HepG2 (cell line): ENCODE data around the gene PIN4. TPM values are rescaled to one million over a fixed set of nuclear protein-coding genes. Genes with fewer than 3 reads are reported as not detected.

Source experiments
- ATAC-seq: fragments of 200-7000 bp; cut with Tn5 transposase; 3 replicates; pipeline ENCODE4 v1.9.1; 2020; ENCODE audit warnings: mild to moderate bottlenecking, moderate library complexity
- BruUV-seq: library from RNA; stranded (reverse); fragments of 400-500 nt; replicated peaks from 2 replicates; lab custom pipeline; 2021; lab: Mats Ljungman, UMichigan
- CTCF ChIA-PET: fragments of 300-600 bp; formaldehyde crosslinking; extraction: SDS; loops from one replicate; lab custom pipeline; 2021; ENCODE audit warnings: low total read pairs, inconsistent platforms, low intra/inter-chr PET ratio; lab: Yijun Ruan, JAX
- POLR2A ChIA-PET: fragments of 350-600 bp; sonication (Branson Sonifier 250); formaldehyde crosslinking; loops from one replicate; lab custom pipeline; 2020; ENCODE audit warnings: antibody characterized with exemption, inconsistent platforms; lab: Yijun Ruan, JAX
- DNase-seq: peaks from one replicate; pipeline ENCODE4 v3.0.0-alpha.2; 2015; ENCODE audit warnings: low spot score
- FAIRE-seq: peaks from 3 replicates; lab custom pipeline; 2011; peaks lifted over from hg19 to GRCh38; lab: Jason Lieb, UNC
- H2AFZ ChIP-seq: one replicate; pipeline ENCODE4 v1.6.1; 2011; ENCODE audit warnings: low read length, inconsistent platforms
- H3K27ac ChIP-seq: fragments of 300-600 bp; 3 replicates; pipeline ENCODE4 v1.8.0; 2011; ENCODE audit warnings: mixed run types, mild to moderate bottlenecking, mixed read lengths, low read length, inconsistent platforms; ENCODE audit not compliant: insufficient read depth; ENCODE audit errors: extremely low read length
- H3K27me3 ChIP-seq, 2 experiments: fragments of 200-600 bp in 1 of 2; 2 replicates in 1 of 2; 3 replicates in 1 of 2; pipeline versions ENCODE4 v1.6.0 to v1.8.0; 2011; ENCODE audit warnings: low read length in 2 of 2, mild to moderate bottlenecking in 2 of 2, moderate library complexity in 2 of 2, inconsistent platforms in 1 of 2; ENCODE audit not compliant: insufficient read depth in 2 of 2, control insufficient read depth in 1 of 2
- H3K36me3 ChIP-seq, 2 experiments: fragments of 200-600 bp in 1 of 2; replicated peaks in 1 of 2; 2 replicates in 1 of 2; 3 replicates in 1 of 2; pipeline versions ENCODE4 v1.5.1 to v1.8.0; 2011; ENCODE audit warnings: low read length in 2 of 2, inconsistent platforms in 1 of 2; ENCODE audit not compliant: insufficient read depth in 2 of 2, control insufficient read depth in 1 of 2
- H3K4me1 ChIP-seq: 2 replicates; pipeline ENCODE4 v1.5.1; 2012; ENCODE audit warnings: low read length, inconsistent platforms; ENCODE audit not compliant: insufficient read depth
- H3K4me2 ChIP-seq: 2 replicates; pipeline ENCODE4 v1.6.0; 2011; ENCODE audit warnings: low read depth, low read length, inconsistent platforms
- H3K4me3 ChIP-seq, 3 experiments: fragments of 200-600 bp in 1 of 3; sonication (generic), shearing (Covaris generic) in 1 of 3; replicated peaks in 1 of 3; 2 replicates each; pipeline ENCODE4 v1.5.1; 2011 to 2016; ENCODE audit warnings: low read length in 3 of 3, inconsistent platforms in 2 of 3, low read depth in 2 of 3, mild to moderate bottlenecking in 2 of 3, control low read depth in 1 of 3, mixed read lengths in 1 of 3; ENCODE audit not compliant: insufficient read depth in 1 of 3
- H3K79me2 ChIP-seq: one replicate; pipeline ENCODE4 v1.6.1; 2011; ENCODE audit warnings: low read length, inconsistent platforms; ENCODE audit not compliant: insufficient read depth
- H3K9ac ChIP-seq: 2 replicates; pipeline ENCODE4 v1.6.0; 2011; ENCODE audit warnings: mild to moderate bottlenecking, low read depth, low read length, inconsistent platforms; ENCODE audit not compliant: insufficient read depth
- H3K9me3 ChIP-seq: 2 replicates; pipeline ENCODE4 v1.5.1; 2012; ENCODE audit warnings: mild to moderate bottlenecking, low read length
- H4K20me1 ChIP-seq: 2 replicates; pipeline ENCODE4 v1.6.0; 2011; ENCODE audit warnings: inconsistent platforms, mild to moderate bottlenecking, low read length, moderate library complexity; ENCODE audit not compliant: insufficient read depth
- HNRNPL ChIP-seq: fragments of 200-400 bp; formaldehyde crosslinking; IDR thresholded peaks from 2 replicates; pipeline ENCODE4 v1.6.1; 2017; ENCODE audit warnings: mild to moderate bottlenecking, low read depth, low read length
- JUN ChIP-seq: sonication (generic); formaldehyde crosslinking; IDR thresholded peaks from 2 replicates; pipeline ENCODE4 v1.4.0; 2020; ENCODE audit warnings: mild to moderate bottlenecking, missing genetic modification reagents
- KAT2B ChIP-seq: fragments of 150-350 bp; IDR thresholded peaks from 2 replicates; pipeline ENCODE4 v1.6.1; 2014; ENCODE audit warnings: low read depth, low read length, borderline replicate concordance
- KMT2A ChIP-seq: sonication (generic); formaldehyde crosslinking; IDR thresholded peaks from 2 replicates; pipeline ENCODE4 v1.4.0; 2020; ENCODE audit warnings: missing genetic modification reagents
- RELA ChIP-seq: sonication (generic); formaldehyde crosslinking; IDR thresholded peaks from 2 replicates; pipeline ENCODE4 v1.4.0; 2020; ENCODE audit warnings: missing genetic modification reagents
- ZFP1 ChIP-seq: IDR thresholded peaks from 2 replicates; pipeline ENCODE4 v1.6.1; 2016
- ZNF235 ChIP-seq: sonication (generic); formaldehyde crosslinking; IDR thresholded peaks from 2 replicates; pipeline ENCODE4 v1.8.1; 2023; ENCODE audit warnings: mild to moderate bottlenecking, missing genetic modification reagents, borderline replicate concordance
- ZNF773 ChIP-seq: sonication (generic); formaldehyde crosslinking; IDR thresholded peaks from 2 replicates; pipeline ENCODE4 v1.4.0; 2020; ENCODE audit warnings: missing genetic modification reagents, borderline replicate concordance
- WGBS: methylation state at CpG from one replicate; pipeline ENCODE4 v1.1.6; 2017; ENCODE audit warnings: low lambda C conversion rate; 5-methylcytosine and 5-hydroxymethylcytosine counted together
- in situ Hi-C: cut with HindIII; loops from 2 replicates; pipeline ENCODE4 v1.10.0; 2017; ENCODE audit warnings: low pct_unique_long_range_greater_than_20kb; ENCODE audit not compliant: extremely low pct_ligation_motif_present
- intact Hi-C: fragments of 100-400 bp; cut with micrococcal nuclease; formaldehyde crosslinking; loops from one replicate; pipeline ENCODE4 v1.10.0; 2022; ENCODE audit not compliant: unreplicated experiment
- polyA plus RNA-seq, 8 experiments: library from polyadenylated mRNA; depleted of rRNA in 3 of 8; stranded (reverse) in 7 of 8; unstranded in 1 of 8; fragments of >200 nt; fragmentation: Illumina TruSeq in 4 of 8; extraction: Trizol in 4 of 8; gene quantifications; 2 replicates each; pipeline versions ENCODE4 v1.2.1 to v1.2.3, GENCODE V29; 2011 to 2016; ENCODE audit warnings: low read depth in 4 of 8, missing spikeins in 1 of 8, mixed read lengths in 1 of 8; ENCODE audit not compliant: insufficient read depth in 1 of 8
- total RNA-seq, 5 experiments: library from RNA; depleted of rRNA; stranded (reverse); fragments of >200 nt; fragmentation: Illumina TruSeq; extraction: Trizol; gene quantifications; 2 replicates each; pipeline ENCODE4 v1.2.3, GENCODE V29; 2016; ENCODE audit warnings: low read depth in 1 of 5
- TF ChIP-seq, protein P1 (sequence below): sonication (generic); formaldehyde crosslinking; IDR thresholded peaks from one replicate; pipeline ENCODE4 v1.5.1; 2020; ENCODE audit warnings: mild to moderate bottlenecking, missing genetic modification reagents; ENCODE audit errors: not compliant biosample characterization

PIN4 gene
- total and polyA plus RNA-seq, 2 of the 13 experiments (the other 11 are each of a cell fraction or from before 2014, with no cell fraction given): 12.6 to 29.5 TPM

- intact Hi-C loops (loop anchor here (10.0 kb wide), 1 partner anchor 52 kb away; the partner anchor contains the start of gene ERCC6L), in situ Hi-C loops (no loop called here)
- Histone ChIP-seq H4K20me1 (no peaks in the 10 kb centered on the region), H3K4me3 (peak overlapping the region; percentile 38 to 86 (median 83); a peak in 3 of 6 replicates), H3K4me1 (peaks cover 13% of the 10 kb centered on the region), H3K9me3 (no peaks in the 10 kb centered on the region), H3K36me3 (peaks cover 0 to 3% of the 10 kb centered on the region in 2 experiments; a peak in 1 of 5 replicates), H3K4me2 (peak overlapping the region; percentile 84), H3K9ac (peak overlapping the region; percentile 58), H2AFZ (no peak overlapping the region), H3K27me3 (no peaks in the 10 kb centered on the region), H3K79me2 (peaks cover 16% of the 10 kb centered on the region)
- WGBS: 93% methylated on average over 2 of the region's 2 CpGs
- FAIRE-seq (no peak), DNase-seq (no peak)
- no TSS peak for BruUV-seq
- POLR2A ChIA-PET: no interaction called here
- CTCF ChIA-PET: no interaction called here
- no peak for TF ChIP-seq ZFP1
- TF ChIP-seq, protein P1, sequence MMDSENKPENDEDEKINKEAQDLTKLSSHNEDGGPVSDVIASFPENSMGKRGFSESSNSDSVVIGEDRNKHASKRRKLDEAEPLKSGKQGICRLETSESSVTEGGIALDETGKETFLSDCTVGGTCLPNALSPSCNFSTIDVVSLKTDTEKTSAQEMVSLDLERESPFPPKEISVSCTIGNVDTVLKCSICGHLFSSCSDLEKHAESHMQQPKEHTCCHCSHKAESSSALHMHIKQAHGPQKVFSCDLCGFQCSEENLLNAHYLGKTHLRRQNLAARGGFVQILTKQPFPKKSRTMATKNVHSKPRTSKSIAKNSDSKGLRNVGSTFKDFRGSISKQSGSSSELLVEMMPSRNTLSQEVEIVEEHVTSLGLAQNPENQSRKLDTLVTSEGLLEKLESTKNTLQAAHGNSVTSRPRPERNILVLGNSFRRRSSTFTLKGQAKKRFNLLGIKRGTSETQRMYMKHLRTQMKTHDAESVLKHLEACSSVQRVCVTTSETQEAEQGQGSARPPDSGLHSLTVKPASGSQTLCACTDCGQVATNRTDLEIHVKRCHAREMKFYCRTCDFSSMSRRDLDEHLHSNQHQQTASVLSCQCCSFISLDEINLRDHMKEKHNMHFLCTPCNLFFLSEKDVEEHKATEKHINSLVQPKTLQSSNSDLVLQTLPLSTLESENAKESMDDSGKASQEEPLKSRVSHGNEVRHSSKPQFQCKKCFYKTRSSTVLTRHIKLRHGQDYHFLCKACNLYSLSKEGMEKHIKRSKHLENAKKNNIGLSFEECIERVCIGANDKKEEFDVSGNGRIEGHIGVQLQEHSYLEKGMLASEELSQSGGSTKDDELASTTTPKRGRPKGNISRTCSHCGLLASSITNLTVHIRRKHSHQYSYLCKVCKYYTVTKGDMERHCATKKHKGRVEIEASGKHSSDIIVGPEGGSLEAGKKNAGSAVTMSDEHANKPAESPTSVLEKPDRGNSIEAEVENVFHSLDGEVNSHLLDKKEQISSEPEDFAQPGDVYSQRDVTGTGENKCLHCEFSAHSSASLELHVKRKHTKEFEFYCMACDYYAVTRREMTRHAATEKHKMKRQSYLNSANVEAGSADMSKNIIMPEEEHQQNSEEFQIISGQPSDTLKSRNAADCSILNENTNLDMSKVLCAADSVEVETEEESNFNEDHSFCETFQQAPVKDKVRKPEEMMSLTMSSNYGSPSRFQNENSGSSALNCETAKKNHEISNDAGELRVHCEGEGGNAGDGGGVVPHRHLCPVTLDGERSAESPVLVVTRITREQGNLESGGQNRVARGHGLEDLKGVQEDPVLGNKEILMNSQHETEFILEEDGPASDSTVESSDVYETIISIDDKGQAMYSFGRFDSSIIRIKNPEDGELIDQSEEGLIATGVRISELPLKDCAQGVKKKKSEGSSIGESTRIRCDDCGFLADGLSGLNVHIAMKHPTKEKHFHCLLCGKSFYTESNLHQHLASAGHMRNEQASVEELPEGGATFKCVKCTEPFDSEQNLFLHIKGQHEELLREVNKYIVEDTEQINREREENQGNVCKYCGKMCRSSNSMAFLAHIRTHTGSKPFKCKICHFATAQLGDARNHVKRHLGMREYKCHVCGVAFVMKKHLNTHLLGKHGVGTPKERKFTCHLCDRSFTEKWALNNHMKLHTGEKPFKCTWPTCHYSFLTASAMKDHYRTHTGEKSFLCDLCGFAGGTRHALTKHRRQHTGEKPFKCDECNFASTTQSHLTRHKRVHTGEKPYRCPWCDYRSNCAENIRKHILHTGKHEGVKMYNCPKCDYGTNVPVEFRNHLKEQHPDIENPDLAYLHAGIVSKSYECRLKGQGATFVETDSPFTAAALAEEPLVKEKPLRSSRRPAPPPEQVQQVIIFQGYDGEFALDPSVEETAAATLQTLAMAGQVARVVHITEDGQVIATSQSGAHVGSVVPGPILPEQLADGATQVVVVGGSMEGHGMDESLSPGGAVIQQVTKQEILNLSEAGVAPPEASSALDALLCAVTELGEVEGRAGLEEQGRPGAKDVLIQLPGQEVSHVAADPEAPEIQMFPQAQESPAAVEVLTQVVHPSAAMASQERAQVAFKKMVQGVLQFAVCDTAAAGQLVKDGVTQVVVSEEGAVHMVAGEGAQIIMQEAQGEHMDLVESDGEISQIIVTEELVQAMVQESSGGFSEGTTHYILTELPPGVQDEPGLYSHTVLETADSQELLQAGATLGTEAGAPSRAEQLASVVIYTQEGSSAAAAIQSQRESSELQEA (CRISPR knock-in tag): no peak
- TF ChIP-seq HNRNPL: no peak
- TF ChIP-seq ZNF235 (CRISPR knock-in tag): no peak
- TF ChIP-seq KMT2A (CRISPR knock-in tag): no peak
- no peak for TF ChIP-seq RELA (CRISPR knock-in tag)
- no peak for TF ChIP-seq ZNF773 (CRISPR knock-in tag)
- TF ChIP-seq KAT2B: no peak
- no peak for TF ChIP-seq JUN (CRISPR knock-in tag)
- TF ChIP-seq, all 625 proteins: peak for 0
- H3K27ac ChIP-seq: no peak overlapping the region
- no peak for ATAC-seq
These were observed 1.4 kb downstream of the PIN4 start for GRCh38 chrX:72182924-72183323.
